ENCODE results near the gene IPO5. TPM values are rescaled to one million over a fixed set of nuclear protein-coding genes. Genes with fewer than 3 reads are reported as not detected.
"Not testable (repeated sequence)": the region's sequence is repeated elsewhere in the genome, so short reads cannot be mapped to it uniquely, and the experiment has no call there.

IPO5 gene
- total RNA-seq, 1 donor from 2014 or later: 727 TPM

DNA sequence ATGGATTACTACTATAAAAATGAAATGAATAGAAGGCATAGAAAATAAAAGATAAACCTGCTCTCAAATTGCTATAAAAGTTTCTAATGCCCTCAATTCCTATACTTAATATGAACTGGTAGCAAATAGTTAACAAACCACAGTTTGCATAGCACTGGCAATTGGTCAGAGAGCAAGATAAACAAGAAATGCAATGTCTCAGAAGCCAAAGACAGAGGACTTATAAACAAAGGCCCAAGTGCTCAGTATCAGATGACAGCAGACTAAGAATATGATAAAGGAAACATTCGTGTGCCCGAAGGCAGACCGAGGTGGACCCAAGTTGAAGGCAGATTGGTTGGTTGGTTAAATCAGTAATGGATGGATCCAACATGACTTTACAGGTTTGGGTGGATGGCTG lies 50.6 kb downstream of the IPO5 start:
- TF ChIP-seq EZH2phosphoT487 (IDR thresholded peaks at IDR 0.05): no peak
- no peak for TF ChIP-seq EZH2 (IDR thresholded peaks at IDR 0.05)
- TF ChIP-seq, protein P1, sequence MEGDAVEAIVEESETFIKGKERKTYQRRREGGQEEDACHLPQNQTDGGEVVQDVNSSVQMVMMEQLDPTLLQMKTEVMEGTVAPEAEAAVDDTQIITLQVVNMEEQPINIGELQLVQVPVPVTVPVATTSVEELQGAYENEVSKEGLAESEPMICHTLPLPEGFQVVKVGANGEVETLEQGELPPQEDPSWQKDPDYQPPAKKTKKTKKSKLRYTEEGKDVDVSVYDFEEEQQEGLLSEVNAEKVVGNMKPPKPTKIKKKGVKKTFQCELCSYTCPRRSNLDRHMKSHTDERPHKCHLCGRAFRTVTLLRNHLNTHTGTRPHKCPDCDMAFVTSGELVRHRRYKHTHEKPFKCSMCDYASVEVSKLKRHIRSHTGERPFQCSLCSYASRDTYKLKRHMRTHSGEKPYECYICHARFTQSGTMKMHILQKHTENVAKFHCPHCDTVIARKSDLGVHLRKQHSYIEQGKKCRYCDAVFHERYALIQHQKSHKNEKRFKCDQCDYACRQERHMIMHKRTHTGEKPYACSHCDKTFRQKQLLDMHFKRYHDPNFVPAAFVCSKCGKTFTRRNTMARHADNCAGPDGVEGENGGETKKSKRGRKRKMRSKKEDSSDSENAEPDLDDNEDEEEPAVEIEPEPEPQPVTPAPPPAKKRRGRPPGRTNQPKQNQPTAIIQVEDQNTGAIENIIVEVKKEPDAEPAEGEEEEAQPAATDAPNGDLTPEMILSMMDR (IDR thresholded peaks at IDR 0.05): no peak
- Mint-ChIP-seq H3K4me3 (no peak overlapping the region), H3K4me1 (no peaks in the 10 kb centered on the region), H3K27ac (no peak overlapping the region), H3K36me3 (peaks cover 54% of the 10 kb centered on the region), H3K27me3 (ENCODE audit: insufficient read depth, low read depth) (peaks cover 3% of the 10 kb centered on the region), H3K9me3 (no peaks in the 10 kb centered on the region)
- no peak for DNase-seq (ENCODE audit: low spot score)
- Histone ChIP-seq H3K4me2 (no peak overlapping the region), H3K9ac (no peak overlapping the region), H4K20me1 (ENCODE audit: low read depth) (no peaks in the 10 kb centered on the region), H3F3A (ENCODE audit: low read depth) (peaks cover 9% of the 10 kb centered on the region), H3K27ac (no peak overlapping the region), H3K4me1 (no peaks in the 10 kb centered on the region), H3K4me3 (no peak overlapping the region), H3K27me3 (no peaks in the 10 kb centered on the region), H3K79me2 (ENCODE audit: low read depth) (peaks cover 4% of the 10 kb centered on the region), H3K9me3 (ENCODE audit: low read depth) (no peaks in the 10 kb centered on the region), H2AFZ (replicated peaks) (no peak overlapping the region), H3K36me3 (peaks cover 44% of the 10 kb centered on the region)

GRCh38 chr13:98004997-98005396 lies 51.5 kb downstream of the IPO5 start:
- peaks cover 52% of the 10 kb centered on the region for H3K36me3 Mint-ChIP-seq
- not testable (repeated sequence) for H4K20me1 ChIP-seq (ENCODE audit: low read depth); H3K27me3 ChIP-seq; H3K4me2 ChIP-seq; H3K9me3 Mint-ChIP-seq; H3K27ac Mint-ChIP-seq; DNase-seq (ENCODE audit: low spot score); H3K9me3 ChIP-seq (ENCODE audit: low read depth); H3K4me1 ChIP-seq; H3F3A ChIP-seq (ENCODE audit: low read depth); H3K4me1 Mint-ChIP-seq; H3K27ac ChIP-seq; H3K27me3 Mint-ChIP-seq (ENCODE audit: insufficient read depth, low read depth); H3K79me2 ChIP-seq (ENCODE audit: low read depth); H3K4me3 ChIP-seq; H3K9ac ChIP-seq; H3K4me3 Mint-ChIP-seq; H2AFZ ChIP-seq (replicated peaks)
- H3K36me3 ChIP-seq: peaks cover 48% of the 10 kb centered on the region

DNA sequence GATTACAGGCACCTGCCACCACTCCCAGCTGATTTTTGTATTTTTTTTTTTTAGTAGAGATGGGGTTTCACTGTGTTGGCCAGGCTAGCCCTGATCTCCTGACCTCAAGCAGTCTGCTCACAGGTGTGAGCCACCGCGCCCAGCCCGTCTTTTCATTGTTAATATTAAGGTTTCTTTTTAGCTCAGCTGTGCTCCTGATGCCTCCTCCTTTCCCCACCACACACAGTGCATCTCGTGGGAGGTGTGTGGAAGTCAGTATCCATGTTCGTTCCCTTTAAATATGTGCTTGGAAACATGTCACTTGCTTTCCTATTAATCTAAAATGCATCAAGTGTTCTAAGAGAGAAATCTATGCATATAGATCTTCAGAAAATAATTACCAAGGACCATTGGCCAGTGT lies 53.5 kb downstream of the IPO5 start:
- H3K4me3 Mint-ChIP-seq: no peak overlapping the region
- Histone ChIP-seq H3K4me3 (no peak overlapping the region), H3K9me3 (ENCODE audit: low read depth) (no peaks in the 10 kb centered on the region), H4K20me1 (ENCODE audit: low read depth) (no peaks in the 10 kb centered on the region), H3K4me2 (no peak overlapping the region), H3K27ac (no peak overlapping the region), H3K79me2 (ENCODE audit: low read depth) (no peaks in the 10 kb centered on the region), H2AFZ (replicated peaks) (no peak overlapping the region), H3K4me1 (no peaks in the 10 kb centered on the region), H3K36me3 (peaks cover 46% of the 10 kb centered on the region), H3F3A (ENCODE audit: low read depth) (peaks cover 9% of the 10 kb centered on the region), H3K27me3 (no peaks in the 10 kb centered on the region), H3K9ac (no peak overlapping the region)
- TF ChIP-seq, protein P1 (IDR thresholded peaks at IDR 0.05): no peak
- TF ChIP-seq EZH2phosphoT487 (IDR thresholded peaks at IDR 0.05): no peak
- no peak for TF ChIP-seq EZH2 (IDR thresholded peaks at IDR 0.05)
- H3K9me3 Mint-ChIP-seq: no peaks in the 10 kb centered on the region
- H3K27ac Mint-ChIP-seq: no peak overlapping the region
- peaks cover 3% of the 10 kb centered on the region for H3K27me3 Mint-ChIP-seq (ENCODE audit: insufficient read depth, low read depth)
- H3K36me3 Mint-ChIP-seq: peaks cover 55% of the 10 kb centered on the region
- no peaks in the 10 kb centered on the region for H3K4me1 Mint-ChIP-seq
- no peak for DNase-seq (ENCODE audit: low spot score)

DNA sequence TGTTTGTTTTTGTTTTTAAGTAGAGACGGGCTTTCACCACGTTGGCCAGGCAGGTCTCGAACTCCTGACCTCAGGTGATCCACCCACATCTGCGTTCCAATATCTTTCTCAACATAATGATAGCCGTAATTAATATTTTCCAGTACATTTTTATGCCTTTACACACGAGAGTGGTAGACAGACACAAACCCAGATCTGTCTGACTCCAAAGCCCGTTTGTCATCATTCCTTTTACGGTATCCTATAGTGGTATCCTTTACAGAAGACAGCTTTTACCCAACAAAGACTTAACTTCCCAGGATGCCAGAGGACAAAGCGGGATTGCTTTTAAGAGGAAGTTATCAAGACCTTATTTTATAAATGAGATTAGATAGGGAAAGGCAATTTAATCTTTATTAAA lies 59.8 kb downstream of the IPO5 start:
- H3K27ac Mint-ChIP-seq: no peak overlapping the region
- Histone ChIP-seq H4K20me1 (ENCODE audit: low read depth) (no peaks in the 10 kb centered on the region), H3F3A (ENCODE audit: low read depth) (peaks cover 8% of the 10 kb centered on the region), H3K27ac (no peak overlapping the region), H3K36me3 (peaks cover 49% of the 10 kb centered on the region), H3K4me2 (no peak overlapping the region), H3K4me1 (no peaks in the 10 kb centered on the region), H2AFZ (replicated peaks) (no peak overlapping the region), H3K9ac (no peak overlapping the region), H3K79me2 (ENCODE audit: low read depth) (no peaks in the 10 kb centered on the region), H3K27me3 (no peaks in the 10 kb centered on the region), H3K9me3 (ENCODE audit: low read depth) (no peaks in the 10 kb centered on the region), H3K4me3 (no peak overlapping the region)
- peaks cover 45% of the 10 kb centered on the region for H3K36me3 Mint-ChIP-seq
- H3K4me3 Mint-ChIP-seq: no peak overlapping the region
- no peaks in the 10 kb centered on the region for H3K9me3 Mint-ChIP-seq
- no peak for TF ChIP-seq EZH2 (IDR thresholded peaks at IDR 0.05)
- TF ChIP-seq EZH2phosphoT487 (IDR thresholded peaks at IDR 0.05): no peak
- TF ChIP-seq, protein P1 (IDR thresholded peaks at IDR 0.05): no peak
- H3K27me3 Mint-ChIP-seq (ENCODE audit: insufficient read depth, low read depth): no peaks in the 10 kb centered on the region
- H3K4me1 Mint-ChIP-seq: no peaks in the 10 kb centered on the region
- DNase-seq (ENCODE audit: low spot score): no peak

Data from neural progenitor cell (in vitro differentiated cells).